Right forelimb (tissue), 1 donor: ENCODE data around the gene CMIP.
"Not testable (repeated sequence)": the region's sequence is repeated elsewhere in the genome, so short reads cannot be mapped to it uniquely, and the experiment has no call there.

Experiments used
- DNase-seq: peaks from one replicate; pipeline ENCODE4 v3.0.0-alpha.2; 2018

CMIP gene

GRCh38 chr16:81444448-81445121, at the start of gene CMIP:
TSS of gene CMIP (plus strand) at chr16:81444808.
- peak; percentile 91 for DNase-seq

- DNase-seq, result no peak
Measured at GRCh38 chr16:81394966-81395655, 49.5 kb upstream of the CMIP start.

- no peak for DNase-seq
Measured at GRCh38 chr16:81397058-81397878, 47.3 kb upstream of the CMIP start.

GRCh38 chr16:81397879-81398520, 46.6 kb upstream of the CMIP start:
- no peak for DNase-seq

GRCh38 chr16:81399909-81400308, 44.7 kb upstream of the CMIP start:
- DNase-seq, result no peak

- no peak for DNase-seq
Measured at GRCh38 chr16:81401035-81401950, 43.3 kb upstream of the CMIP start.

- no peak for DNase-seq
Measured at GRCh38 chr16:81403208-81403600, 41.4 kb upstream of the CMIP start.

- peak; percentile 89 for DNase-seq
Measured at GRCh38 chr16:81403601-81404391, 40.8 kb upstream of the CMIP start.

- DNase-seq, result not testable (repeated sequence)
Measured at GRCh38 chr16:81405002-81405401, 39.6 kb upstream of the CMIP start.

- DNase-seq, result no peak
Measured at GRCh38 chr16:81405702-81406113, 38.9 kb upstream of the CMIP start.

- no peak for DNase-seq
Measured at GRCh38 chr16:81408409-81408950, 36.1 kb upstream of the CMIP start.

- no peak for DNase-seq
Measured at GRCh38 chr16:81409016-81409556, 35.5 kb upstream of the CMIP start.

GRCh38 chr16:81410643-81411293, 33.8 kb upstream of the CMIP start:
- DNase-seq, result no peak

- no peak for DNase-seq
Measured at GRCh38 chr16:81413245-81413990, 31.2 kb upstream of the CMIP start.

GRCh38 chr16:81415751-81416150, 28.9 kb upstream of the CMIP start:
- DNase-seq, result no peak

GRCh38 chr16:81416749-81417148, 27.9 kb upstream of the CMIP start:
- no peak for DNase-seq

GRCh38 chr16:81417210-81417609, 27.4 kb upstream of the CMIP start:
- DNase-seq, result no peak

- DNase-seq, result no peak
Measured at GRCh38 chr16:81419806-81420205, 24.8 kb upstream of the CMIP start.

- no peak for DNase-seq
Measured at GRCh38 chr16:81421126-81421525, 23.5 kb upstream of the CMIP start.
